ENCODE measurements around the gene HIVEP3.

DNA sequence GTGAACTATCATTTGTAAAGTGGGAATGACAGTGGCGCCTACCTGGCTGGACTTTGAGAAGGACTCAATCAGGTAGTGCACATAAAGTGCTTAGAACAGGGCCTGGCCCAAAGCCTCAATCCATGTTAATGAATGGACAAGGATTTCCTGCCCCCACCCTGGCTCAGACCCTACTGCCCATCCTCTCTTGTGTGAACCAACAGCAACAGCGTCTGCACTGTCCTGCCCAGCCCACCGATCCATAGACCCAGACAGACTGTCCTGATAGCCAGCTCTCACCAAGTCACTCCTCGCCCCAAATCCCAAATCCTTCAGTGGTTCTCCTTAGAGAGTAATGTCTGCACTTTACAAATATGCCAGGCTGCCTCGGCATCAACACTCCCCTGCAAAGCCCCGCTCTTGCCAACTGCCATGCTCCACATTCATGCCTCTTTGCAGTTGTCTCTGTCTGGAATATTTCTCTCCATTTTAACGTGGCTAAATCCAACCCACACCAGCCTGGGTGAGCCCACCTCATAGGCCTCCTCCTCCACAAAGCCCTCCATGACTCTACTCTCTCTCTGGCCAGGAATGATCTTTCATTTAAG is 276.7 kb downstream of the HIVEP3 start:
- TF ChIP-seq, protein P1, sequence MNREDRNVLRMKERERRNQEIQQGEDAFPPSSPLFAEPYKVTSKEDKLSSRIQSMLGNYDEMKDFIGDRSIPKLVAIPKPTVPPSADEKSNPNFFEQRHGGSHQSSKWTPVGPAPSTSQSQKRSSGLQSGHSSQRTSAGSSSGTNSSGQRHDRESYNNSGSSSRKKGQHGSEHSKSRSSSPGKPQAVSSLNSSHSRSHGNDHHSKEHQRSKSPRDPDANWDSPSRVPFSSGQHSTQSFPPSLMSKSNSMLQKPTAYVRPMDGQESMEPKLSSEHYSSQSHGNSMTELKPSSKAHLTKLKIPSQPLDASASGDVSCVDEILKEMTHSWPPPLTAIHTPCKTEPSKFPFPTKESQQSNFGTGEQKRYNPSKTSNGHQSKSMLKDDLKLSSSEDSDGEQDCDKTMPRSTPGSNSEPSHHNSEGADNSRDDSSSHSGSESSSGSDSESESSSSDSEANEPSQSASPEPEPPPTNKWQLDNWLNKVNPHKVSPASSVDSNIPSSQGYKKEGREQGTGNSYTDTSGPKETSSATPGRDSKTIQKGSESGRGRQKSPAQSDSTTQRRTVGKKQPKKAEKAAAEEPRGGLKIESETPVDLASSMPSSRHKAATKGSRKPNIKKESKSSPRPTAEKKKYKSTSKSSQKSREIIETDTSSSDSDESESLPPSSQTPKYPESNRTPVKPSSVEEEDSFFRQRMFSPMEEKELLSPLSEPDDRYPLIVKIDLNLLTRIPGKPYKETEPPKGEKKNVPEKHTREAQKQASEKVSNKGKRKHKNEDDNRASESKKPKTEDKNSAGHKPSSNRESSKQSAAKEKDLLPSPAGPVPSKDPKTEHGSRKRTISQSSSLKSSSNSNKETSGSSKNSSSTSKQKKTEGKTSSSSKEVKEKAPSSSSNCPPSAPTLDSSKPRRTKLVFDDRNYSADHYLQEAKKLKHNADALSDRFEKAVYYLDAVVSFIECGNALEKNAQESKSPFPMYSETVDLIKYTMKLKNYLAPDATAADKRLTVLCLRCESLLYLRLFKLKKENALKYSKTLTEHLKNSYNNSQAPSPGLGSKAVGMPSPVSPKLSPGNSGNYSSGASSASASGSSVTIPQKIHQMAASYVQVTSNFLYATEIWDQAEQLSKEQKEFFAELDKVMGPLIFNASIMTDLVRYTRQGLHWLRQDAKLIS (CRISPR knock-in tag; IDR thresholded peaks at IDR 0.05; ENCODE audit: borderline replicate concordance): no peak
- TF ChIP-seq, protein P2, sequence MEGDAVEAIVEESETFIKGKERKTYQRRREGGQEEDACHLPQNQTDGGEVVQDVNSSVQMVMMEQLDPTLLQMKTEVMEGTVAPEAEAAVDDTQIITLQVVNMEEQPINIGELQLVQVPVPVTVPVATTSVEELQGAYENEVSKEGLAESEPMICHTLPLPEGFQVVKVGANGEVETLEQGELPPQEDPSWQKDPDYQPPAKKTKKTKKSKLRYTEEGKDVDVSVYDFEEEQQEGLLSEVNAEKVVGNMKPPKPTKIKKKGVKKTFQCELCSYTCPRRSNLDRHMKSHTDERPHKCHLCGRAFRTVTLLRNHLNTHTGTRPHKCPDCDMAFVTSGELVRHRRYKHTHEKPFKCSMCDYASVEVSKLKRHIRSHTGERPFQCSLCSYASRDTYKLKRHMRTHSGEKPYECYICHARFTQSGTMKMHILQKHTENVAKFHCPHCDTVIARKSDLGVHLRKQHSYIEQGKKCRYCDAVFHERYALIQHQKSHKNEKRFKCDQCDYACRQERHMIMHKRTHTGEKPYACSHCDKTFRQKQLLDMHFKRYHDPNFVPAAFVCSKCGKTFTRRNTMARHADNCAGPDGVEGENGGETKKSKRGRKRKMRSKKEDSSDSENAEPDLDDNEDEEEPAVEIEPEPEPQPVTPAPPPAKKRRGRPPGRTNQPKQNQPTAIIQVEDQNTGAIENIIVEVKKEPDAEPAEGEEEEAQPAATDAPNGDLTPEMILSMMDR (IDR thresholded peaks at IDR 0.05): no peak
- no peak for TF ChIP-seq IRF2 (CRISPR knock-in tag; IDR thresholded peaks at IDR 0.05; ENCODE audit: borderline replicate concordance, low read depth)
- no peak for TF ChIP-seq MYBL2 (CRISPR knock-in tag; IDR thresholded peaks at IDR 0.05)
- no peak for TF ChIP-seq CREB1 (CRISPR knock-in tag; IDR thresholded peaks at IDR 0.05)
- no peak for TF ChIP-seq RORB (CRISPR knock-in tag; IDR thresholded peaks at IDR 0.05)
- no peak for TF ChIP-seq ETV6 (CRISPR knock-in tag; IDR thresholded peaks at IDR 0.05)
- no peak for TF ChIP-seq ATF1 (CRISPR knock-in tag; IDR thresholded peaks at IDR 0.05)
- TF ChIP-seq TP53 (CRISPR knock-in tag; IDR thresholded peaks at IDR 0.05): no peak
- TF ChIP-seq NFYB (CRISPR knock-in tag; conservative IDR thresholded peaks at IDR 0.05; ENCODE audit: low read depth): no peak
- no peak for TF ChIP-seq ZNF263 (CRISPR knock-in tag; IDR thresholded peaks at IDR 0.05; ENCODE audit: low read depth)
- TF ChIP-seq, protein P3, sequence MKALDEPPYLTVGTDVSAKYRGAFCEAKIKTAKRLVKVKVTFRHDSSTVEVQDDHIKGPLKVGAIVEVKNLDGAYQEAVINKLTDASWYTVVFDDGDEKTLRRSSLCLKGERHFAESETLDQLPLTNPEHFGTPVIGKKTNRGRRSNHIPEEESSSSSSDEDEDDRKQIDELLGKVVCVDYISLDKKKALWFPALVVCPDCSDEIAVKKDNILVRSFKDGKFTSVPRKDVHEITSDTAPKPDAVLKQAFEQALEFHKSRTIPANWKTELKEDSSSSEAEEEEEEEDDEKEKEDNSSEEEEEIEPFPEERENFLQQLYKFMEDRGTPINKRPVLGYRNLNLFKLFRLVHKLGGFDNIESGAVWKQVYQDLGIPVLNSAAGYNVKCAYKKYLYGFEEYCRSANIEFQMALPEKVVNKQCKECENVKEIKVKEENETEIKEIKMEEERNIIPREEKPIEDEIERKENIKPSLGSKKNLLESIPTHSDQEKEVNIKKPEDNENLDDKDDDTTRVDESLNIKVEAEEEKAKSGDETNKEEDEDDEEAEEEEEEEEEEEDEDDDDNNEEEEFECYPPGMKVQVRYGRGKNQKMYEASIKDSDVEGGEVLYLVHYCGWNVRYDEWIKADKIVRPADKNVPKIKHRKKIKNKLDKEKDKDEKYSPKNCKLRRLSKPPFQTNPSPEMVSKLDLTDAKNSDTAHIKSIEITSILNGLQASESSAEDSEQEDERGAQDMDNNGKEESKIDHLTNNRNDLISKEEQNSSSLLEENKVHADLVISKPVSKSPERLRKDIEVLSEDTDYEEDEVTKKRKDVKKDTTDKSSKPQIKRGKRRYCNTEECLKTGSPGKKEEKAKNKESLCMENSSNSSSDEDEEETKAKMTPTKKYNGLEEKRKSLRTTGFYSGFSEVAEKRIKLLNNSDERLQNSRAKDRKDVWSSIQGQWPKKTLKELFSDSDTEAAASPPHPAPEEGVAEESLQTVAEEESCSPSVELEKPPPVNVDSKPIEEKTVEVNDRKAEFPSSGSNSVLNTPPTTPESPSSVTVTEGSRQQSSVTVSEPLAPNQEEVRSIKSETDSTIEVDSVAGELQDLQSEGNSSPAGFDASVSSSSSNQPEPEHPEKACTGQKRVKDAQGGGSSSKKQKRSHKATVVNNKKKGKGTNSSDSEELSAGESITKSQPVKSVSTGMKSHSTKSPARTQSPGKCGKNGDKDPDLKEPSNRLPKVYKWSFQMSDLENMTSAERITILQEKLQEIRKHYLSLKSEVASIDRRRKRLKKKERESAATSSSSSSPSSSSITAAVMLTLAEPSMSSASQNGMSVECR (CRISPR knock-in tag; IDR thresholded peaks at IDR 0.05; ENCODE audit: borderline replicate concordance): no peak
- TF ChIP-seq, protein P4, sequence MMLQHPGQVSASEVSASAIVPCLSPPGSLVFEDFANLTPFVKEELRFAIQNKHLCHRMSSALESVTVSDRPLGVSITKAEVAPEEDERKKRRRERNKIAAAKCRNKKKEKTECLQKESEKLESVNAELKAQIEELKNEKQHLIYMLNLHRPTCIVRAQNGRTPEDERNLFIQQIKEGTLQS (CRISPR knock-in tag; conservative IDR thresholded peaks at IDR 0.05): no peak

Measured in WTC11 (cell line).